DLD1 (cell line): Measurements from ENCODE around the gene ZNHIT3.
"Not testable (repeated sequence)": the region's sequence is repeated elsewhere in the genome, so short reads cannot be mapped to it uniquely, and the experiment has no call there.

Source experiments
- in situ Hi-C: cut with HindIII; loops from 2 replicates; pipeline ENCODE4 v1.10.0; 2017; ENCODE audit warnings: low sequenced_read_pairs

ZNHIT3 gene

DNA sequence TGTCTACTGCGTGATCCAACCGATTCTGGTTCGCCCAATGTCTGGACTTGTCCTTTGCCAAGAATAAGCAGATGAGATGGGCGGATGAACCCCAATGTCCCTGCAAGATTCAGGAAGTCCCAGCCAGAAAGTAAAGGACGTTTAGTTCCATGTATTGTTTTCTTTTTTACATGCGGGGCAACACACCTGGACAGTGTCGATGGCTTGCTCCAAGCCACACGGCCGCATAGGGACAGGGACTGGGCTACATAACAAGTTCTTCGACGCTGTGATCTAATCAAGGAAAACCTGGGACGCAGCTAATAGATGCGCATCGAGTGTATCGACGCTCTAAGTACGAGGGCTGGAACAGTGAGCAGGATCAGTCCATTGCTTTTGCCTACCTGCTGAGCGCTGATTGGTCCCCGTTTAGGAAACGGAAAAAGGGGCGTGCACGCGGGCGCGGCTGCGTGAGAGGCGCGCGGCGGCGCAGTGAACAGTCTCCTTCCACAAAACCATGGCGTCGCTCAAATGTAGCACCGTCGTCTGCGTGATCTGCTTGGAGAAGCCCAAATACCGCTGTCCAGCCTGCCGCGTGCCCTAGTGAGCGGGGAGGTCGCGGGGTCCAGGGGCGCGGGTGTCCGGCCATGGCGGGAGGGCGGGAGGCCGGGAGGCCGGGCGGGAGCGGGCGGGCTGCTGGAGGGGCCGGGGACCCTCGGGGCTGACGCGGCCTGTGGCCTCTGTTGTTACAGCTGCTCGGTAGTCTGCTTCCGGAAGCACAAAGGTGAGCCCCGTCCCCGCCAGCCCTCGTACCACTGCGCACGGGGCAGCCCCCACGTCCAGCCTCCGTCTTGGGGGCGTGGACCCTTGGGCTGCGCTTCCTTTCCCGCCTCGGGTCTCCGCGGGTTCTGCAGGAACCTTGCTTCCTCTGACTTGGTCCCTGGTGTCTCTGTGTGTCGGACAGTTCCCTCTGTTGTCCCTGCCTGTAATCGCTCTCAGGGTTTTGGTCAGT, at the start of gene ZNHIT3:
Gene ZNHIT3 (plus strand): TSS at position 478 of the 991 bp plus-strand sequence. CDS start 19 bp downstream, at position 497.
- in situ Hi-C loops, result no loop called here

DNA sequence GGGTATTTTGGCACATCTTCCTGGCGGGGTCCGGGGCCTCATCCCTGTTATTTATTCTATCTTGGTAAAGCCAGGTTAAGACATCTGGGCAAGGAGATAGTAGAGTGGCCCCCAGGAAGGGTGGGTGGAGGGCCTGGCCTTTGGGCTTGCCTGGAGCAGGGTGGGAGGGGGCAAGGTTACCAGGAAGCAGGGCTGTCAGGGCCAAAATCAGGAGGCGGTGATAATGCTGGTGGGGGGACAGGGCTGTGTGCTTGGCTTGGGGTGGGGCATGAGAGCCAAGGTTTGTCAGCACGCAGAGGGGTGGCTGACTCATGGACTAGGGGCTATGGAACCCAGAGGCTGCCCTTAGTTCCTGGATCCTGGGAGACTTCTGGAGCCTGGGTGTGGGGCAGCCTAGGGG, 44.7 kb upstream of the ZNHIT3 start:
- in situ Hi-C loops, result not testable (repeated sequence)

DNA sequence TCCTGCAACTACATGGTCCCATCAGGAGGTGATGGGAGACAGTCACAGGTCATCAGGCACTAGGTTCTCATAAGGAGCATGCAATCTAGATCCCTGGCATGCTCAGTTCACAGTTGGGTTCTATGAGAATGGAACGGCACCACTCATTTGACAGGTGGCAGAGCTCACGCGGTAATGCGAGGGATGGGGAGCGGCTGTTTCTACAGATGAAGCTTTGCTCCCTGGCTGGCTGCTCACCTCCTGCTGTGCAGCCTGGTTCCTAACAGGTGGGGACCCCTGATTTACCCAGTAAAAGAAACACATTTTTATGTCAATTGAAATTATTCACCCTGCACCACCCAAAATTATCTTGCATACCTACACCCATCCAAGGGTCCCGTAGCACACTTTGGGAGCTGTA, 42.7 kb upstream of the ZNHIT3 start:
- in situ Hi-C loops, result no loop called here

DNA sequence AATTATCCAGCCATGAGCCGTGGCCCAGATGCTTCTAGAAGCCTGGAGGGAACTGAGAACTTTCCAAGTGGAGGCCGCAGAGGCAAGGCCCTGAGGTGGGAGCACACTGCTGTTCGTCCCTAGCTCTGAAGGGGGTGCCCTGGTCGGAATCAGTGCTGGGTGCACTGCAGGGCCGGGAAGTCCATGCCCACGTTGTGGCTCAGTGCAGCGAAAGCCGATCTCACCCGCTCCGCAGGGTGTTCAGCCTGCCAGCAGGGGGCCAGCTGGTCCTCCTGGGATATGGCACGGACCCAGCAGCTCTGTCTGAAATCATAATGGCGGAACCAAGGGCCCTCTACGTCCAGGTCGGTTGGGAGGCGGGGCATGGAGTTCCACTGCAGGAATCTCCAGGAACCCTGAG, 36.5 kb upstream of the ZNHIT3 start:
- in situ Hi-C loops, result not testable (repeated sequence)

DNA sequence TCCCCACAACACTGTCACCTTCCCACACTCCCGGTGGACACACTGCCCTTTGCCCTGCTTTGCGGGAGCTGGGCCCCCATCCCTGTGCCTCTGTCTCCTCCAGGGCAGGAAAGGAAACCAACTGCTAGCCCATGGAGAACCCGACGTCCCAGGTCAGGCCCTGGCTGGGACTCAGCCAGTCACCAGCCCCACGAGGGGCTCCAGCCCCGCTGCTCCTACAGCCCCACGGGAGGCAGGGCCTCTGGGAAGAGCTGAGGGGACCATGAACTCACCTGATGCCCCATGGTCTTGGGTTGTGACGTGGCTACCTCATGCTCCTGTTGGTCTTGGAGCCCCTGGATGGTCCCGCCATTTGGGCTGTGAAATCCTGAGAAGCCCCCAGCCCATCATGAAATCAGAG, 33.6 kb upstream of the ZNHIT3 start:
- in situ Hi-C loops, result not testable (repeated sequence)

DNA sequence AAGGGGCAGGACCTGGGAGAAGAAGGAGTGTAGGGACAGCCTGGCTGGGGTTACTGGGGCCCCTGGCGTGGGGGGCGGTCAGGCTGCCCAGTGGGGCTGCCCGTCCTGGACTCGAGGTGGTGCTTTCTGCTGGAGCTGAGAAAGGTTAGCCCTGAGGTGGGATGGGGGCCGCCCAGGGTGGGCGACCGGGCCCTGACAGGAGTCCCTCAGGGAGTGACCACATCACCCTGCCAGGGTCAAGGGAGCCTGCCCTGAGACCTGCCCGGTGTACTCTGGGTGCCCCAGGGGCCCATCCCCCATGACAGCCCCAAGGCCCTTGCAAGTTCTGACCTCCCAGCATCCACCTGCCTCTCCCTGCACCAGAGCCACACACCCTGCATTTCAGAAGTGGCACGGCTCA, 28.8 kb upstream of the ZNHIT3 start:
- in situ Hi-C loops, result not testable (repeated sequence)

DNA sequence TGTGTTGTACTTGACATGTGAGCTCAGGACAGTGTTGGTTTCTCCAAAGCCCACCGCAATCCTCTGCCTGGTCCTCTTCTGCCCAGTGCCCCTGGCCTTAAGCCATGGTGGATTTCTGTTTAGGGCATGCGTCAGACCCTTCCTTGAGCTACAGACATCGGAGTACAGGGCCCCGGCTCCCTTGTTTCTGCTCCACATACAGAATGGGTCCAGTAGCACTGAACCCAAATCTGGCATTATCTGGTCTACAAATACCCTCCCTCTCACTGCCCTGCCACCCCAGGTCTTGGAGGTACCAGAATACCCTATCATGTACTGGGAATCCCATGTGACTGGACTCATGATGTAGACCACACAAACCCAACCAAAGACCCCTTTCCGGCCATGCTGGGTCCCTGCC, 27.4 kb upstream of the ZNHIT3 start:
- in situ Hi-C loops, result no loop called here

DNA sequence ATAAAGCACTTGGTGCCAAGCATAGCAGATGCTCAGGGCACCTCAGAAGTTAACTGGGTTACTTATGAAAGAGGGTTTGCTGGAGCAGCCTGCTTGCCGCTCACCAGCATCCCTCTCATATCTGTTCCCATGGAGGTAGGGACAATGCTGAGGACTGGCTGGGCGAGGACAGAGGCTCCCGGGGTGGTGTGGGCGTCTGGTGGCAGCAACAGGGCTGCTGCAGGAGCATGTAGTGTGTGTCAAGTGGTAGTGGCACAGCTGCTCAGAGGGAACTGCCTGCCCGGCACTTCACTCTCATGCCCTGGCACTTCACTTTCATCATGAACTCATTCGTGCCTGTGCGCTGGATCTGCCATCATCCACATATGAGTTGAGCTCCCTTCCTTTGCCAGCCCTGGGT, 26.9 kb upstream of the ZNHIT3 start:
- in situ Hi-C loops, result no loop called here

DNA sequence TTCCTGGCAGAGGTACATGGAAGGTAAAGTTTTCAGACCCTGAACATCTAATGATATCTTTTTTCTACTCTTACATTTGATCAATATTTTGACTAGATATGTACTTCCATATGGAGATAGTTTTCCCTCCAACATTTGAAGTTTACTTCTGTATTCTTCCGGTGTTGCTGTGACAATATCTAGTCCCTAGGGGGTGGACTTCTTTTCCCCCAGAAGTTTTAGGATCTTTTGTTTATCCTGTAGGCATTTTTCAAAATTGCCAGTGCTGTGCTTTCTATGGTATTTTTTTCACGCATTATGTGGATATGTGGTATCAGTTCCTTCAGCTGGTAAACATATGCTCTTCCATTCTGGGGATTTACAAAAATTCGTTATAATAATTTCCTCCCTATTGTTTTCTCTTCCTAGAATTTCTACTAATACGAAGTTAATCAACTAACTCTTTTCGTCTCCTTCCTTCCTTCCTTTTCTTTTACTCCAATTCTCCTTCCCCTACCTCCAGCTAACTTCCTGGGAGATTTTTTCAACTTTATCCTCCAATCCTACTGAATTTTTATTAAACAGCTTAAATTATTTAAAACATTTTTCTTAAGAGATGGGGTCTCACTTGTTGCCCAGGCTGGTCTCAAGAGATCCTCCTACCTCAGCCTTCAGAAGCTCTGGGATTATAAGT, 26.1 kb upstream of the ZNHIT3 start:
- in situ Hi-C loops, result no loop called here

DNA sequence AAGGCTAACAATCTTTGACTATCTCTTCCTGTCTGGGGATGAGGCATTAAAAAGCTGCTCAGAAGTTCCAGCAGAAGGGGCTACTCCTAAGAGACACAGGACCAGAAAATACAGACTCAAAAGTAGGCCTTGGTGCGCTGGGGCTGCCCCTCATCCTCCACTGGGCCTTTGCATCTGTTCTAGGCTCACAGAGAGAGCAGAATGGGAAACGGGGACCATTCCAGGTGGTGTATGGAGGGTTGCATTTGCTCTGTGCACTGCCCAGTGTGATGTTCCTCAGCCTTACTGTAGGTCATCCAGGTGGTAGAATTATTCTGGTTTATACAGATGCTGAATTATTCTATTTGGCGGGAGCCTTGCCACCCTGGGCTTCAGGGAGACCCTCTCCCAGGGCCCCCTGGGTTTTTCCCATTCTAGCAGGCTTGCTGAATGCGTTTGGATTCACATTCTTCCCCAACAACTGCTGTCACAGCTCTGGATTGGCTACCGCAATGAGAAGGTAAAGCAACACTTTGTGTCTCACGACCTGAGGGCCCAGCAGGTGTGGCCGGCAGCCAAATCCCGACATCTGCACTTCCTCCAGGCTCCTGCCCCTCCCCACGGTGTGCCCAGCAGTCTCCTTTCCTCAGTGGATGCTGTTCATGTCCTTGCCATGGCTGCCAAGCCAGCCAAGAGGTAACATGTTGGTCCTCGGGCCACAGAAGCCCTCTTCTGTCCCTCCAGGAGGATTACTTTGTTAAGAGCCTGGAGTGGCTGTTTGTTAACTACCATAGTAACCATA, 25.0 kb upstream of the ZNHIT3 start:
- in situ Hi-C loops, result no loop called here

DNA sequence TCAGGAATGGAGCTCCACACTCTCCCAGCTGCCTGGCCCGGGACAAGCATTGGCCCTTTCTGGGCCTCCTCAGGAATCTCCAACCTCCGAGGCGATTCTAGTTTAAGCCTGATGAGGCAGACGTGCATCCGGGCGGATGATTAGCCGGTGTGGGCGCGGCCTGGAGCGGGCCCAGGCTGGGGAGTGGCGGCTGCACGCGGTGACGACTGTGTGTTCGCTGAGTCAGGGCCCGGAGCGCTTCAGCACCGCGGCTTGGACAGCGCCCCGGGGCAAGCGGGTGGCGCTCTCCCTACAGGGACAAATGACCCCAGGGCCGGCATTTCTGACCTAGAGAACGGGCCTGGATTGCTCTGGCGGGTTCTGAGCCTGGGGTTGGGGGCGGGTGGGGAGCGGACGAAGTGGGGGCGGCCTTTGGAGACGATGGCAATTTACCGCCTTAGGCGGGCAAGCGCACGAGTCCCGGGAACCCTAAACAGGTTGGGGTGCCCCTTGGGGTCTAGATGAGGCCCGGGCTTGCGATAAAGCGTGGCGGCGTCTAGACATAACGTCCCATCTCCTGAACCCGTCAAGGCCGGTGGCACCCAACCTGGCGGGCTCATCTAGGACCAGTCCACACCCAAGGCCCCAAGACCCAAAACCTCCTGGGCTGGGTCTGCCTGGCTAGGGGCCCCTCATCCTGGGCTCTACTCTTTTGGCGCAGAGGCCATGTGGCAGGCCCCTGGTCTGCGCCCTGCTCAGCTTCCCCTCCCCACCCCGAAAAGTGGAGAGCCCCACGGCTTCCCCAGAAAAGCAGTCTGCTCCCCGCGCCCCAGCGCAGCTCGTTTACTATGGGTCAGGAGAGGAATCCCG, 22.3 kb upstream of the ZNHIT3 start:
- in situ Hi-C loops, result no loop called here

DNA sequence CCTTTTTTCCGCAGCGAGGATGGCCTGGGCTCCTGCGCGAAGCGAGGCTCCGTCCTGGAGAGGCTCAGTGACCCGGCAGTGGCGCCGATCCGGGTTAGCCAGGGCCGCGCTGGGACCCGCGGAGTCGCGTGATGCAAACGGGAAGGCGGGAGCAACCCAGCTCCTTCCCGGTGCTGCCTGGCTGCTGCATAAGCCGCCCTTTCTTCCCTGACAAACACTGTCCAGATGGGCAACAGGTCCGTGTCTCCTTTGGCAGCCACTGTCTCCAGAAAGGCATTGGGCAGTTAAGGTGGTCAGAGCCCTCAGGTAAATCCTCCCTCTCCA, 21.8 kb upstream of the ZNHIT3 start:
- in situ Hi-C loops, result no loop called here

DNA sequence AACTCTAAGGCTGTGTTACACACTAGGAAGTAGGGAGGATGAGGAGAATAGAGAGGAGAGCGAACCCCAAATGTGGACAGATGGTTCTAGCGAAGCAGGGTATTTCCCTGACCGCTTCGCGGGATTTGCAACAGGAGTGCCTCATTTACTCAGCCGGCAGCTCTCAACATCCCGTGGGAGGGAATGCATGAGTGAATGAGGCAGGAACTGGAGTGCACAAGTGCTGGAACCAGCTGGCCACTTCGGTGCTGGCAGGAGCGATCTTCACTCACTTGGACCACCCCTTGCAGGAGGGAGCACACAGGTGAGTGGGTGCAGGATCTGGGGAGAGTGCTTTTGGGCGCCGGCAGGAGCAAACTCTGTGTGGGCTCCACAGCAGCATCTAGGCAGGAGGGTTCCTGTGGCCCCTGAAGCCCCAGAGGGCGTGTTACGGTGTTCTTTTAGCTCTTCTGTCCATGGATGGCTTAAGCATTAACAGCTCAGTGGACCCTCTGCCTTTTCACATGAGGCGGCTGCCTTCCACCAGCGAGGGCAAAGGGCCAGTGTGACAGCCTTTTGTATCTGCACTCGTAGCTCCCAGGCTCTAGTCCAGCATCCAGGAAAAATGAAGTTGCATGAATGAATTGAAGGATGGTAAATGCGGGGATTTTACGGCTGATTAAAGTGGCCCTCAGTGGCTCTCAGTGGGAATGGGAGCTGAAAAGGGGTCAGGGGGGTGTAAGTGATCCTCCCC, 17.4 kb upstream of the ZNHIT3 start:
- in situ Hi-C loops, result no loop called here

DNA sequence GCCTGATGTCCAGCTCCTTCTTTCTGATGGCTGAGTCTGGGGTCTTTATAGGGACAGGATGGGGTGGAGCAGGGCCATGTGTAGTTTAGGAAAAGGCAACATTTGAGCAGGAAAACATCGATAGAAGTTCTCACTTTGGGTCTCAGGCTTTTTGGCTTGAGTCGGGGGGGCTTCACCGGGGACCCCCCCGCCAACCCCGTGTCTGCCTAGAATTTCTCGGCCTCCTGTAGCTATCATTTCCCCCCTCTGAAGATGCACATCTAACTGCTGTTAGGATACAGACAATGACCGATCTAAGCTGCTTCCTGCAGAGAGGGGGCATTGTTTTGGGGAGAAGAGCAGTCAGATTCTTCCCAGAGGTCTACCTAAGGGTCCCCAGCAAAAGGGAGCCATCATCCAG, 16.7 kb upstream of the ZNHIT3 start:
- in situ Hi-C loops, result no loop called here

DNA sequence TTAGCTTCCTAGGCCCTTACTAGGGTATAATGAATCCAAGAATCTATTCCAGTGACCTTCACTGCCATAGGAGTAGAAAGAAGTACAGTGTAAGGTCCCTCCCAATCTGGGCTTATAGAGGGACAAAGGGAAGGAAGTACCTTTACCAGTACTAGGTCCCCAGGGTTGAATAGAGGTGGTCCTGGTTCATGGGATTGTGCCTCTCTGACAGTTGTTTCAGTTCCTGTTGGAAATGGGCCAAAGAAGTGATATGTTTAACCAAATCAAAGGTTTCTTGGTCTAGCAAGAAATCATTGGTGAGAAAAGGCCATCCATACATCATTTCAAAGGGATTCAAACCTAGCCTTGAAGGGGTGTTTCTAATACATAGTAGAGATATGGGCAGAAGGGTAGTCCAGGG, 16.0 kb upstream of the ZNHIT3 start:
- in situ Hi-C loops, result no loop called here

DNA sequence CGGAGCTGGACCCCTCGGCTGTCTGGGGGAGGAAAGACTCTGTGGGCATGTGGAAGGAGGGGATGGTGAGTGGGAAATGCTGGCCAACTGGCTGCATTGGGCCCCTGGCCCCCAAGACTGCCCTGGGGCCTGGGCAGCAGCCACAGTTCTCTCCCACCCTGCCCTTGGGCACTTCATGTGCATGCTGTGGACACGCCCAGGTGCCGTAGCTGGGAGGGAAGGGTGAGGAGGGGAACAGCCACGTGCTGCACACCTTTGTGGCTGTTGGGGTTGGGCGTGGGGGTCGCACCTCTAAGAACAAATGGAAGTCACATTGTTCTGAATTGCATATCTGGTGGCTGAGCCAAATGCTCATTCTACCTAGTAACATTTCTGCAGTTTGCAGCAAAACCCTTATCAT, 11.9 kb upstream of the ZNHIT3 start:
- in situ Hi-C loops, result no loop called here

DNA sequence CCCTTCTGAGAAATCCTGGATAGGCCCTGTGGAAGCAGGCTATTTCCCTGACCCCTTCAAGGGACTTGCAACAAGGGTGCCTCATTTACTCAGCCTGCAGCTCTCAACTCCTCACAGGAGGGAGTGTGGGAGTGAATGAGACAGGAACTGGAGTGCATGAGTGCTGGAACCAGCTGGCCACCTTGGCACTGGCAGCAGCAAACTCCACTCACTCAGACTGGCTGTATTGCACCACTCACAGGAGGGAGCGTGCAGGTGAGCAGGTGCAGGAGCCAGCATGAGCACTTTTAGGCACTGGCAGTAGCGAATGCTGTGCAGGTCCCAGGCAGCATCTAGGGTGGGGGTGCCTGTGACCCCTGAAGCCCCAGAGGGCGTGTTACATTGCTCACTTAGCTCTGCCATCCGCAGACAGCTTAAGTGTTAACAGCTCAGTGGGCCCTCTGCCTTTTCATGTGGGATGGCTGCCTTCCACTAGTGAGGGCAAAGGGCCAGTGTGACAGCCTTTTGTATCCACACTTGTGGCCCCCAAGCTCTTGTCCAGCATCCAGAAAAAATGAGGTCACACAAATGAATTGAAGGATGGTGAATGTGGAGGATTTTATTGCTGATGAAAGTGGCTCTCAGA, 11.0 kb upstream of the ZNHIT3 start:
- in situ Hi-C loops, result no loop called here

DNA sequence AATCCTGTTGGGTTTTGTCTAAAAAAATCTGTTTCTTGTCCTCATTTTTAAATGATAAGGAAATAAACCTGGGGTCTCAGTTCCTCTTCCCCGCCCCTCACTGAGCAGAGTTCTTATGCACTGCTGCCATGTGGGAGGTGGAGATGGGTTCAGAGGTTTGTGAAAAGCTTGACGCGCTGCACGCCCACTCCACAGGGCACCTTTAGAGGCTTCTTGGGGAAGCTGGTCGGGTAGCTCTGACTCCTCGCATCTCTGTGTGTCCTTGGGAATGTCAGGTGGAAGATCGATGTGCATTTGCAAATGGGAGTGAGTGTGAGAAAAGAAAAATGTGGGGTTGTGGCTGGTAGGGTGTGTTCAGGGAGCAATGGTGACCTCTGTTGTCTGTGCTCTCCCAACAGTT, 4.7 kb upstream of the ZNHIT3 start:
- in situ Hi-C loops, result no loop called here
